Epithelial cell of esophagus (primary cell): ENCODE data around the gene UBE2J2.

Experiments
- DNase-seq: peaks from one replicate; pipeline ENCODE4 v3.0.0; 2010; ENCODE audit warnings: low read depth
- H3K4me3 ChIP-seq: 2 replicates; pipeline ENCODE4 v1.5.1; 2011; ENCODE audit warnings: mild to moderate bottlenecking, low read length, control low read depth
- TF ChIP-seq, protein P1 (sequence below): IDR thresholded peaks from 2 replicates; pipeline ENCODE4 v1.5.1; 2011; ENCODE audit warnings: low read depth, mild to moderate bottlenecking, low read length, control low read depth, inconsistent platforms; ENCODE audit not compliant: insufficient read depth; ENCODE audit errors: missing control alignments

UBE2J2 gene

GRCh38 chr1:1308756-1309250, 35.1 kb upstream of the UBE2J2 start:
- peak overlapping the region; percentile 56 for H3K4me3 ChIP-seq
- TF ChIP-seq, protein P1, sequence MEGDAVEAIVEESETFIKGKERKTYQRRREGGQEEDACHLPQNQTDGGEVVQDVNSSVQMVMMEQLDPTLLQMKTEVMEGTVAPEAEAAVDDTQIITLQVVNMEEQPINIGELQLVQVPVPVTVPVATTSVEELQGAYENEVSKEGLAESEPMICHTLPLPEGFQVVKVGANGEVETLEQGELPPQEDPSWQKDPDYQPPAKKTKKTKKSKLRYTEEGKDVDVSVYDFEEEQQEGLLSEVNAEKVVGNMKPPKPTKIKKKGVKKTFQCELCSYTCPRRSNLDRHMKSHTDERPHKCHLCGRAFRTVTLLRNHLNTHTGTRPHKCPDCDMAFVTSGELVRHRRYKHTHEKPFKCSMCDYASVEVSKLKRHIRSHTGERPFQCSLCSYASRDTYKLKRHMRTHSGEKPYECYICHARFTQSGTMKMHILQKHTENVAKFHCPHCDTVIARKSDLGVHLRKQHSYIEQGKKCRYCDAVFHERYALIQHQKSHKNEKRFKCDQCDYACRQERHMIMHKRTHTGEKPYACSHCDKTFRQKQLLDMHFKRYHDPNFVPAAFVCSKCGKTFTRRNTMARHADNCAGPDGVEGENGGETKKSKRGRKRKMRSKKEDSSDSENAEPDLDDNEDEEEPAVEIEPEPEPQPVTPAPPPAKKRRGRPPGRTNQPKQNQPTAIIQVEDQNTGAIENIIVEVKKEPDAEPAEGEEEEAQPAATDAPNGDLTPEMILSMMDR = no peak
- DNase-seq = no peak

- peak; percentile 95 for DNase-seq
- TF ChIP-seq, protein P1 = no peak
- H3K4me3 ChIP-seq = peak within 1 kb of the TSS; percentile 78
These were observed 34.5 kb upstream of the UBE2J2 start, which contains the start of the genes ACAP3 and PUSL1 for GRCh38 chr1:1307923-1308755. Gene ACAP3 (minus strand): TSS chr1:1307930. CDS start chr1:1307815, 115 bp downstream. Gene PUSL1 (plus strand): TSS chr1:1308597. CDS start chr1:1308644, 47 bp downstream.

DNA sequence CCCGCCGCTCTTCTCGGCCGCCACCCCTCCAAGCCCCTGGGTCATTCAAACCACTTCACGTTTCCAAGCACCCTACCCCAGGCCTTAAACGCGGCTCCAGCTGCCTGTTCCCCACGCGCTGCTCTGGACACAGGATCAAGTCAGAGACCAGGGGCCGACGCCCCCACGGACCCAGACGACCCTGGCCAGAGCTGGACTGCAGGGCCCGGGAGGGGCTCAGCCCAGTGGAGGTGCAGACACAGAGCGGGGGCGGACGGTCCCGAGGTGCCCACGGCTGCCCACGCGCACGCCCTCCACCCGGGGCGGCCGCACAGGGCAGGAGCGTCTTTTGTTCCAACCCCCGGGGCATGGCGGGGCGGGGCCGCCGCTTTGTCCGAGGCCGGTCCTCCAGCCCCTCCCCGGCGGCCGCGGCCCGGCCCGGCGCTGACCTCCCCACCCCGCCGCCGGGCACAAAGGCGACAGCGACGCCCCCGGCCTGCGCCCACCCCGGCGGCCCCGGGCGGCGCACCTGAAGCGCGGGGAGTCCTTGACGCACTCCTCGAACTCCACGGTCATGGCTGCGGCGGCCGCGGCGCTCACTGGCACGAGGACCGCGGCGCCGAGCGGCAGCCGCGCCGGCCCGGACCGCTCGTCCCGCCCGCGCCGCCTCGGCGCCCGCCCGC, 33.7 kb upstream of the UBE2J2 start:
- DNase-seq = no peak
- TF ChIP-seq, protein P1 = no peak
- peak overlapping the region; percentile 78 for H3K4me3 ChIP-seq

- DNase-seq = peak; percentile 51
- TF ChIP-seq, protein P1 = no peak
- peak overlapping the region; percentile 78 for H3K4me3 ChIP-seq
These were observed 33.1 kb upstream of the UBE2J2 start for GRCh38 chr1:1306661-1307260.

GRCh38 chr1:1306070-1306660, 32.5 kb upstream of the UBE2J2 start:
- TF ChIP-seq, protein P1 = peak; percentile 7
- H3K4me3 ChIP-seq = peak overlapping the region; percentile 78
- no peak for DNase-seq

- peak overlapping the region; percentile 78 for H3K4me3 ChIP-seq
- peak; percentile 83 for DNase-seq
- TF ChIP-seq, protein P1 = peak; percentile 9
These were observed 31.8 kb upstream of the UBE2J2 start for GRCh38 chr1:1305300-1306069.
